GM18526 (cell line): Measurements from ENCODE around the gene AGAP3.

Source experiments
- POLR2A ChIP-seq: IDR thresholded peaks from 3 replicates; pipeline ENCODE4 v1.6.1; 2011; ENCODE audit not compliant: insufficient read length; ENCODE audit errors: extremely low read depth

The AGAP3 gene

GRCh38 chr7:151188252-151188542 lies 101.9 kb downstream of the AGAP3 start:
- TF ChIP-seq POLR2A: no peak

- TF ChIP-seq POLR2A: no peak
Measured at GRCh38 chr7:151189038-151189437, 102.8 kb downstream of the AGAP3 start.

- no peak for TF ChIP-seq POLR2A
Measured at GRCh38 chr7:151191544-151191943, 105.3 kb downstream of the AGAP3 start.

- TF ChIP-seq POLR2A: no peak
Measured at GRCh38 chr7:151192002-151192539, 105.8 kb downstream of the AGAP3 start.

- no peak for TF ChIP-seq POLR2A
Measured at GRCh38 chr7:151193203-151193978, 107.1 kb downstream of the AGAP3 start.
